AG10803 (cell line): Measurements from ENCODE around the gene DLG2.

ENCODE experiments used
- DNase-seq: peaks from one replicate; pipeline ENCODE4 v3.0.0; 2010; ENCODE audit warnings: low read depth
- H3K4me3 ChIP-seq: 2 replicates; pipeline ENCODE4 v1.5.1; 2011; ENCODE audit warnings: mild to moderate bottlenecking, low read length, control low read depth
- CTCF ChIP-seq: conservative IDR thresholded peaks from 2 replicates; pipeline ENCODE4 v1.5.1; 2011; ENCODE audit warnings: mild to moderate bottlenecking, low read length, control low read depth, inconsistent platforms

The DLG2 gene

GRCh38 chr11:83409476-83409875 lies 2217.7 kb downstream of the DLG2 start:
- H3K4me3 ChIP-seq, result no peak overlapping the region
- TF ChIP-seq CTCF, result no peak
- no peak for DNase-seq

DNA sequence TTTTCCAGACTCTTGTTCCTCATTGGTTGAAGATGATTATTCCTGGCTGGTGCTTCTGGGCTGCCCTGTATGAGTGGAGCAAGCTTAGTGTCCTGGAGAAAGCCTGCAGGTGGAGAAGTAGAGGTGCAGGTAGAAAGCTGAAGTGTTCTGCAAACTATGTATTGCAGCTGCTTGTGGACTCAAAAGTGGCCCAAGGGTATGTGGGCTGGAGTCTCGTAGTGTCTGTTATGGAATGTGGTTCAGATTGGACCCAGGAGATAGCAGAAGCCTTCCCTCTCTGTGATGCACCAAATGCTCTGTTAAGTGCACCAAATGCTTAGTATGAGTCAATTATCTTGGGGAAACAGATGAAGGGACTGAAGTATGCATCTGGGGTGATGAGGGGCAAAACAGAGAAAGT lies 2218.2 kb downstream of the DLG2 start:
- no peak for DNase-seq
- no peak for TF ChIP-seq CTCF
- H3K4me3 ChIP-seq, result no peak overlapping the region
